Tibial artery (tissue), 4 donors: ENCODE data around the gene ABCA6.

Experiments
- DNase-seq, 2 donors: peaks; one replicate each; pipeline ENCODE4 v3.0.0-alpha.2; 2019
- H3K27ac ChIP-seq, 2 donors: fragments of 200-600 bp; sonication (generic) in 1 of 2; 1 replicate in 1 of 2; 2 replicates in 1 of 2; pipeline ENCODE4 v1.5.1; 2018 to 2019; ENCODE audit warnings: mild to moderate bottlenecking in 1 of 2
- H3K27me3 ChIP-seq, 2 donors: fragments of 200-600 bp; sonication (generic) in 1 of 2; one replicate each; pipeline versions ENCODE4 v1.5.1 to v1.6.0; 2016 to 2019
- H3K36me3 ChIP-seq, 3 donors: fragments of 200-600 bp; sonication (generic) in 2 of 3; one replicate each; pipeline ENCODE4 v1.5.1; 2016 to 2019; ENCODE audit warnings: mild to moderate bottlenecking in 2 of 3
- H3K4me1 ChIP-seq, 4 donors: fragments of 200-600 bp; sonication (generic) in 2 of 4; 1 replicate in 3 of 4; 2 replicates in 1 of 4; pipeline ENCODE4 v1.5.1; 2016 to 2019
- H3K4me3 ChIP-seq, 2 donors: fragments of 200-600 bp; sonication (generic) in 1 of 2; 1 replicate in 1 of 2; 2 replicates in 1 of 2; pipeline ENCODE4 v1.5.1; 2018 to 2019; ENCODE audit warnings: mild to moderate bottlenecking in 2 of 2
- H3K9me3 ChIP-seq, 3 donors: fragments of 200-600 bp; sonication (generic) in 1 of 3; one replicate each; pipeline ENCODE4 v1.5.1; 2016 to 2019
- CTCF ChIP-seq, 2 experiments: fragments of 200-600 bp in 1 of 2; fragments of 450-650 bp in 1 of 2; IDR thresholded peaks; one replicate each; pipeline ENCODE4 v1.5.1; 2017 to 2019; ENCODE audit warnings: antibody characterized with exemption in 2 of 2, mild to moderate bottlenecking in 1 of 2, moderate library complexity in 1 of 2
- intact Hi-C: fragments of 100-400 bp; cut with DNase I; formaldehyde crosslinking; loops from one replicate; pipeline ENCODE4 v1.15.0; 2023; ENCODE audit warnings: low total_unique reads

Gene ABCA6

DNA sequence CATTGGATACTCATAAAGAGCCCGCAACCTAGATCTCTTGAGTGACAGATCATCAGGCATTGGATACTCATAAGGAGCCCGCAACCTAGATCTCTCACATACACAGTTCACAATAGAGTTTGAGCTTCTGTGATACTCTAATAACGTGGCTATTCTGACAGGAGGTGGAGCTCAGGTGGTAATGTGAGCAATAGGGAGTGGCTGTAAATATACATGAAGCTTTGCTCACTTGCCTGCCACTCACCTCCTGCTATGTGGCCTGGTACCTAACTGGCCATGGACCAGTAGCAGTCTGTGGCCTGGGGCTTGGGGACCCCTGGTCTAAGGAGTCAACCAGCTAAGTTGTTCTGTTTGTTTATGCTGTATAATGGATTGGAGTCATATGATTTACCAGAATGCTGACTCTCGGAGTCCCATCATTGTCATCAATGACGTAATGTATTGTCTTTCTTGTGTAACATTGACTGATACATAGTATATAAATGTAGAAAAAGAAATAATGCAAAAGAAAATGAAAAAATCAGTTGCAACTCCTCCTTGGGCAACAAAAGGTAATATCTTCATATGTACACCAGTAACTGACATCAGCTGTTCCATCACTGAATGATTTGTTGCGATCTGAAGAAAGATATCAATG, 98.5 kb downstream of the ABCA6 start:
- peaks cover 0 to 9% (median 6%) of the 10 kb centered on the region in 3 donors for H3K36me3 ChIP-seq
- no peaks in the 10 kb centered on the region for H3K4me1 ChIP-seq
- intact Hi-C loops: no loop called here
- no peak for DNase-seq
- H3K9me3 ChIP-seq: no peaks in the 10 kb centered on the region
- no peaks in the 10 kb centered on the region for H3K27me3 ChIP-seq
- no peak overlapping the region for H3K27ac ChIP-seq
- H3K4me3 ChIP-seq: no peak overlapping the region
- no peak for TF ChIP-seq CTCF (IDR thresholded peaks at IDR 0.05)

DNA sequence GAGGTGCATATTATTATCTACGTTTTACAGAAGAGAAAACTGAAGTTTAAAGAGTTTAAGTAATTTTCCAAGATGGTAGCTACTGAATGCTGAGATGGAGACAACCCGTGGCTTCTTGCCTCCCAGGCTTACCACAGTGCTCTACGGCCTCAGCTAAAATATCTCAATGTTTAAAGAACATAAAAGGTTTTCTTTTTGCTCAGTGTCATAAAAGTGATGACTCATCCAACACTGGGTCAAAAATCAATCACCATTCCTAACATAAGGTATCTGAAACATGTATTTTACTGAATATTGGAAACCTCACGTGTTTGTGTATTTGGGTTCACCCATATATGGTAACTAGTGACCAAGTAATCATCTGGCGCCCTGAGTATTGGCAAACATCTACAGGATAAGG, 99.4 kb downstream of the ABCA6 start:
- no peak for TF ChIP-seq CTCF (IDR thresholded peaks at IDR 0.05)
- Histone ChIP-seq H3K4me3 (no peak overlapping the region), H3K4me1 (no peaks in the 10 kb centered on the region), H3K36me3 (peaks cover 0 to 11% (median 6%) of the 10 kb centered on the region in 3 donors), H3K27ac (no peak overlapping the region), H3K9me3 (peaks cover 0 to 4% (median 0%) of the 10 kb centered on the region in 3 donors), H3K27me3 (no peaks in the 10 kb centered on the region)
- no peak for DNase-seq
- intact Hi-C loops: no loop called here

DNA sequence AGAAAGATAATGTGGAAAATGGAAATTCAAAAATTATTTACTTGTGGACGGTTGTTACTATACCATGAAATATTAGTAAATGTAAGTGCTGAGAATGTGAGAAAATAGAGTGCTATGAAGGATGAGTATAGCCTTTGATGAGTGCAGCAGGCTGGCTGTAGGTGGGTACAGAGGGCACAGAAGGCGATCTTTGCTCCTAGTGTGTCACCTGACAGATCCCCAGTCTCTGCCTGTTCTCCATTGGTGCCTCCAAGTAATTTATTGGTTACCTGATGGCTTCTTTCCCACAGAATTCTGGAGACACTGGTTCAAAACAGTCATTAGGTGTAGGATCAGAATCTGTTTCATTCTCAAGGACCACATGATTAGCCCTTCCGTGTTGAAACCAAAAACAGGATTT, 109.9 kb downstream of the ABCA6 start:
- DNase-seq: no peak
- Histone ChIP-seq H3K4me3 (no peak overlapping the region), H3K27ac (no peak overlapping the region), H3K27me3 (no peaks in the 10 kb centered on the region), H3K36me3 (peaks cover 0 to under 1% (median 0%) of the 10 kb centered on the region in 3 donors), H3K4me1 (no peaks in the 10 kb centered on the region), H3K9me3 (no peaks in the 10 kb centered on the region)
- no peak for TF ChIP-seq CTCF (IDR thresholded peaks at IDR 0.05)
- intact Hi-C loops: no loop called here

GRCh38 chr17:69030169-69030568, 111.5 kb downstream of the ABCA6 start:
- H3K27ac ChIP-seq: no peak overlapping the region
- H3K4me3 ChIP-seq: no peak overlapping the region
- H3K9me3 ChIP-seq: no peaks in the 10 kb centered on the region
- no peak for TF ChIP-seq CTCF (IDR thresholded peaks at IDR 0.05)
- peaks cover 0 to 8% (median 0%) of the 10 kb centered on the region in 3 donors for H3K36me3 ChIP-seq
- DNase-seq: no peak
- no peaks in the 10 kb centered on the region for H3K4me1 ChIP-seq
- intact Hi-C loops: no loop called here
- no peaks in the 10 kb centered on the region for H3K27me3 ChIP-seq
